ENCODE measurements around the gene NFE2L2. TPM values are rescaled to one million over a fixed set of nuclear protein-coding genes. Genes with fewer than 3 reads are reported as not detected.

NFE2L2 gene
- total and polyA plus RNA-seq, 9 of the 15 experiments (the other 6 are each of a cell fraction or from before 2014, with no cell fraction given): 29.3 to 120 (median 59.3) TPM

DNA sequence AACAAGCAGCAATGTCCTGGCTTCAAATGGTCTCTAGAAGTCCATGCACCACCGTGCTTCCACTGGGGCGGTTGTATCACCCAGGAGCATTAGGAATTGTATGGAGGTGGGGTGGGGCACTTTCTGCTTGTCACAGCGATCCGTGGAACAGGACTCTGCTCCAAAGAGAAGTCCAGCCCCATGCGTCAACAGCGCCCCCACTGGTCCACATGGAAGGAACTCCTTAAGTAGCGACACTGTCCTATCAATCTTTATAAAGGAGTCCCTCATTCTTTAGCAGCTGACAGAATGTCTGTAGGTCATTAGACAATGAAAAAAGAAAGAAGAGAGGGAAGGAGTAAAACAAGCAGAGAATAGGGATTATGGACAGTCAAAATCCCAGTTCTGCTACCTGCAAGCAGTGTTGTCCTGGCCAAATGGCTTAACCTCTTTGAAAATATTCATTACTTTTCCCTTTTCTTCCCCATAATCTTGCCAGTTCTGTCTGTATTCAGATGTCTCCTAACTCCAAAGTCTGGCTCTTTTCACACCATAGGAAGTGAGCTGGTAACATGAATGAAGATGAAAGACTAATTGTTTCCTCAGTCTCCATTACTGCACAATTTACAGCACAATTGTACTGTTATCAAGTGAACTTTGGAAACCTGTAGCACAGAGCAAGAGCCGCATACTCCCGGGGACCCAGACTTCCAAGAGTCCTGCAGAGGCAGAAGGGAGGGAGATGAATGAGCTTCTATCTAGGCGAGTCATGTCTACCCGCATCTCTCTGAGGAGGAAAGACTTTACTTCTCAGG lies 9.9 kb downstream of the NFE2L2 start (continued):
- TF ChIP-seq, protein P1, sequence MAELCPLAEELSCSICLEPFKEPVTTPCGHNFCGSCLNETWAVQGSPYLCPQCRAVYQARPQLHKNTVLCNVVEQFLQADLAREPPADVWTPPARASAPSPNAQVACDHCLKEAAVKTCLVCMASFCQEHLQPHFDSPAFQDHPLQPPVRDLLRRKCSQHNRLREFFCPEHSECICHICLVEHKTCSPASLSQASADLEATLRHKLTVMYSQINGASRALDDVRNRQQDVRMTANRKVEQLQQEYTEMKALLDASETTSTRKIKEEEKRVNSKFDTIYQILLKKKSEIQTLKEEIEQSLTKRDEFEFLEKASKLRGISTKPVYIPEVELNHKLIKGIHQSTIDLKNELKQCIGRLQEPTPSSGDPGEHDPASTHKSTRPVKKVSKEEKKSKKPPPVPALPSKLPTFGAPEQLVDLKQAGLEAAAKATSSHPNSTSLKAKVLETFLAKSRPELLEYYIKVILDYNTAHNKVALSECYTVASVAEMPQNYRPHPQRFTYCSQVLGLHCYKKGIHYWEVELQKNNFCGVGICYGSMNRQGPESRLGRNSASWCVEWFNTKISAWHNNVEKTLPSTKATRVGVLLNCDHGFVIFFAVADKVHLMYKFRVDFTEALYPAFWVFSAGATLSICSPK (IDR thresholded peaks at IDR 0.05; ENCODE audit: borderline replicate concordance): no peak
- TF ChIP-seq SAFB (IDR thresholded peaks at IDR 0.05; ENCODE audit: borderline replicate concordance, low read depth, low read length): no peak
- no peak for TF ChIP-seq ZKSCAN1 (IDR thresholded peaks at IDR 0.05; ENCODE audit: low read depth, low read length)
- TF ChIP-seq POLR2AphosphoS2 (IDR thresholded peaks at IDR 0.05; ENCODE audit: low read length): no peak
- TF ChIP-seq HMGN3 (IDR thresholded peaks at IDR 0.05; ENCODE audit: borderline replicate concordance, extremely low read depth, insufficient read length, low read depth, low read length): no peak
- TF ChIP-seq CCNT2 (IDR thresholded peaks at IDR 0.05; ENCODE audit: borderline replicate concordance, extremely low read depth, insufficient read length, low read depth, low read length): no peak
- TF ChIP-seq RBM34 (IDR thresholded peaks at IDR 0.05; ENCODE audit: borderline replicate concordance, insufficient read depth, low read length): no peak
- TF ChIP-seq, protein P2, sequence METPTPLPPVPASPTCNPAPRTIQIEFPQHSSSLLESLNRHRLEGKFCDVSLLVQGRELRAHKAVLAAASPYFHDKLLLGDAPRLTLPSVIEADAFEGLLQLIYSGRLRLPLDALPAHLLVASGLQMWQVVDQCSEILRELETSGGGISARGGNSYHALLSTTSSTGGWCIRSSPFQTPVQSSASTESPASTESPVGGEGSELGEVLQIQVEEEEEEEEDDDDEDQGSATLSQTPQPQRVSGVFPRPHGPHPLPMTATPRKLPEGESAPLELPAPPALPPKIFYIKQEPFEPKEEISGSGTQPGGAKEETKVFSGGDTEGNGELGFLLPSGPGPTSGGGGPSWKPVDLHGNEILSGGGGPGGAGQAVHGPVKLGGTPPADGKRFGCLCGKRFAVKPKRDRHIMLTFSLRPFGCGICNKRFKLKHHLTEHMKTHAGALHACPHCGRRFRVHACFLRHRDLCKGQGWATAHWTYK (CRISPR knock-in tag; IDR thresholded peaks at IDR 0.05): peak; percentile 25; the same call in 1 of the 2 replicates
- TF ChIP-seq SMAD4 (CRISPR knock-in tag; conservative IDR thresholded peaks at IDR 0.05): peak; percentile 40
- TF ChIP-seq TAF7 (tag; IDR thresholded peaks at IDR 0.05): no peak
- TF ChIP-seq GABPB1 (CRISPR knock-in tag; IDR thresholded peaks at IDR 0.05): no peak; the same call in 1 of the 2 replicates
- no peak for TF ChIP-seq RFX5 (IDR thresholded peaks at IDR 0.05; ENCODE audit: low read depth, low read length)
- no peak for TF ChIP-seq ZFP36 (IDR thresholded peaks at IDR 0.05; ENCODE audit: low read depth, low read length, partially characterized antibody)
- TF ChIP-seq CREB1 (IDR thresholded peaks at IDR 0.05): peak; percentile 36; the same call in 1 of the 2 replicates
- peak; percentile 63; the same call in 1 of the 2 replicates for TF ChIP-seq CREB1 (CRISPR knock-in tag; IDR thresholded peaks at IDR 0.05)
- no peak for TF ChIP-seq ZNF785 (CRISPR knock-in tag; IDR thresholded peaks at IDR 0.05)
- TF ChIP-seq TEAD2 (tag; IDR thresholded peaks at IDR 0.05): no peak
- TF ChIP-seq PURB (CRISPR knock-in tag; IDR thresholded peaks at IDR 0.05; ENCODE audit: low read depth): no peak
- TF ChIP-seq TBL1XR1 (IDR thresholded peaks at IDR 0.05; ENCODE audit: low read length in 2 of 2): 0 out of 4 replicates have a peak, but pooled peaks of 1 of the 2 experiments have one; percentile 19
- TF ChIP-seq ZNF384 (IDR thresholded peaks at IDR 0.05; ENCODE audit: low read depth, low read length): no peak
- TF ChIP-seq MECOM (CRISPR knock-in tag; IDR thresholded peaks at IDR 0.05): no peak; the same call in 1 of the 2 replicates
- TF ChIP-seq NFATC3 (IDR thresholded peaks at IDR 0.05): no peak

Data from K562 (cell line).